ENCODE measurements around the gene GLRX.
"Not testable (repeated sequence)": the region's sequence is repeated elsewhere in the genome, so short reads cannot be mapped to it uniquely, and the experiment has no call there.

Gene GLRX

GRCh38 chr5:95822542-95823181, at the start of gene GLRX:
TSS of gene GLRX (minus strand) at chr5:95822726. CDS start at chr5:95822662, 64 bp downstream.
- Histone ChIP-seq H3K36me3 (replicated peaks; ENCODE audit: insufficient read depth, low read length) (no peaks in the 10 kb centered on the region), H3K4me3 (ENCODE audit: low read length) (peak within 1 kb of the TSS; percentile 89), H2AFZ (ENCODE audit: low read length) (peak within 1 kb of the TSS; percentile 87), H3K9me2 (replicated peaks; ENCODE audit: insufficient read depth, low read length) (no peaks in the 10 kb centered on the region), H3K4me1 (ENCODE audit: low read length) (peaks cover 12% of the 10 kb centered on the region), H3K27ac (ENCODE audit: low read length) (peak within 1 kb of the TSS; percentile 91), H4K20me1 (ENCODE audit: insufficient read depth, low read length) (no peaks in the 10 kb centered on the region), H3K79me2 (ENCODE audit: low read length) (peaks cover 49% of the 10 kb centered on the region), H3K4me2 (ENCODE audit: low read depth, low read length) (peak within 1 kb of the TSS; percentile 83), H3K9me3 (replicated peaks; ENCODE audit: insufficient read depth, low read length) (no peaks in the 10 kb centered on the region), H3K9ac (ENCODE audit: low read length) (peak within 1 kb of the TSS; percentile 66), H3F3A (ENCODE audit: insufficient read depth, low read length) (peaks cover 31% of the 10 kb centered on the region), H3K27me3 (replicated peaks; ENCODE audit: insufficient read depth, low read length) (no peaks in the 10 kb centered on the region)
- no peak for TF ChIP-seq EZH2phosphoT487 (IDR thresholded peaks at IDR 0.05; ENCODE audit: low read length)
- DNase-seq, result peak; percentile 85

DNA sequence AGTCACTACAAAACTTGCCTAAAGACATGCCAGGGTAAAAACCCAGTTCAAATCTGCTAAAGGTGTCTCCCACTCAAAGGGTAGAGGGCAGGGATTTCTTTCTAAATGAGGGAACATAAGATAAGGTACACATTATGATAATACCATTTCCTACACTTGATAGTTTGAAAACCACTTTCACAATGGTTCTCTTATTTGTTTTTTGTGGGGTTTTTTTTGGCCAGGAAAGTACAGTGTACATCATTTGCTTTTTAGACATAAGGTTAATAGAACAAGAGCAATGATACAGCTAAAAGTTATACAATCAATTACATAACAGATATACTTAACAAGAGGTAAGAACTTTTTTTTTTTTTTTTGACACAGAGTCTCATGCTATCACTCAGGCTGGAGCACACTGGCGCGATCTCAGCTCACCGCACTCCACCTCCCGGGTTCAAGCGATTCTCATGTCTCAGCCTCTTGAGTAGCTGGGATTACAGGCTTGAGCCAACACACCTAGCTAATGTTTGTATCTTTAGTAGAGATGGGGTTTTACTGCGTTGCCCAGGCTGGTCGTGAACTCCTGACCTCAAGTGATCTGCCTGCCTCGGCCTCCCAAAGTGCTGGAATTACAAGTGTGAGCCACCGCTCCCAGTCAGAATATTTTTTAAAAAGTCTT, 48.8 kb upstream of the GLRX start:
- Histone ChIP-seq H3K27ac (ENCODE audit: low read length) (peak overlapping the region; percentile 78; the same call in 1 of the 2 replicates), H3K9me2 (replicated peaks; ENCODE audit: insufficient read depth, low read length) (no peaks in the 10 kb centered on the region), H3K9ac (ENCODE audit: low read length) (no peak overlapping the region), H3K27me3 (replicated peaks; ENCODE audit: insufficient read depth, low read length) (no peaks in the 10 kb centered on the region), H3K79me2 (ENCODE audit: low read length) (no peaks in the 10 kb centered on the region), H3K9me3 (replicated peaks; ENCODE audit: insufficient read depth, low read length) (no peaks in the 10 kb centered on the region), H3K36me3 (replicated peaks; ENCODE audit: insufficient read depth, low read length) (no peaks in the 10 kb centered on the region), H2AFZ (ENCODE audit: low read length) (peak overlapping the region; percentile 68; the same call in 1 of the 2 replicates), H3K4me2 (ENCODE audit: low read depth, low read length) (no peak overlapping the region), H3K4me1 (ENCODE audit: low read length) (peaks cover 22% of the 10 kb centered on the region), H3K4me3 (ENCODE audit: low read length) (no peak overlapping the region), H3F3A (ENCODE audit: insufficient read depth, low read length) (peaks cover 27% of the 10 kb centered on the region), H4K20me1 (ENCODE audit: insufficient read depth, low read length) (no peaks in the 10 kb centered on the region)
- TF ChIP-seq EZH2phosphoT487 (IDR thresholded peaks at IDR 0.05; ENCODE audit: low read length) (no peak), EZH2 (optimal IDR thresholded peaks at IDR 0.05; ENCODE audit: low read depth, low read length) (no peak)
- TF ChIP-seq, protein P1, sequence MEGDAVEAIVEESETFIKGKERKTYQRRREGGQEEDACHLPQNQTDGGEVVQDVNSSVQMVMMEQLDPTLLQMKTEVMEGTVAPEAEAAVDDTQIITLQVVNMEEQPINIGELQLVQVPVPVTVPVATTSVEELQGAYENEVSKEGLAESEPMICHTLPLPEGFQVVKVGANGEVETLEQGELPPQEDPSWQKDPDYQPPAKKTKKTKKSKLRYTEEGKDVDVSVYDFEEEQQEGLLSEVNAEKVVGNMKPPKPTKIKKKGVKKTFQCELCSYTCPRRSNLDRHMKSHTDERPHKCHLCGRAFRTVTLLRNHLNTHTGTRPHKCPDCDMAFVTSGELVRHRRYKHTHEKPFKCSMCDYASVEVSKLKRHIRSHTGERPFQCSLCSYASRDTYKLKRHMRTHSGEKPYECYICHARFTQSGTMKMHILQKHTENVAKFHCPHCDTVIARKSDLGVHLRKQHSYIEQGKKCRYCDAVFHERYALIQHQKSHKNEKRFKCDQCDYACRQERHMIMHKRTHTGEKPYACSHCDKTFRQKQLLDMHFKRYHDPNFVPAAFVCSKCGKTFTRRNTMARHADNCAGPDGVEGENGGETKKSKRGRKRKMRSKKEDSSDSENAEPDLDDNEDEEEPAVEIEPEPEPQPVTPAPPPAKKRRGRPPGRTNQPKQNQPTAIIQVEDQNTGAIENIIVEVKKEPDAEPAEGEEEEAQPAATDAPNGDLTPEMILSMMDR (IDR thresholded peaks at IDR 0.05; ENCODE audit: low read length), result no peak
- no peak for DNase-seq

GRCh38 chr5:95870105-95870672, 47.7 kb upstream of the GLRX start:
- H3K4me1 ChIP-seq (ENCODE audit: low read length), result peaks cover 22% of the 10 kb centered on the region
- peak overlapping the region; percentile 78 for H3K27ac ChIP-seq (ENCODE audit: low read length)
- H3F3A ChIP-seq (ENCODE audit: insufficient read depth, low read length), result peaks cover 27% of the 10 kb centered on the region
- H3K27me3 ChIP-seq (replicated peaks; ENCODE audit: insufficient read depth, low read length), result no peaks in the 10 kb centered on the region
- no peak for TF ChIP-seq EZH2 (optimal IDR thresholded peaks at IDR 0.05; ENCODE audit: low read depth, low read length)
- TF ChIP-seq, protein P1 (IDR thresholded peaks at IDR 0.05; ENCODE audit: low read length), result no peak
- no peaks in the 10 kb centered on the region for H4K20me1 ChIP-seq (ENCODE audit: insufficient read depth, low read length)
- peak overlapping the region; percentile 48 for H3K4me2 ChIP-seq (ENCODE audit: low read depth, low read length)
- peak; percentile 58 for DNase-seq
- peak overlapping the region; percentile 24; the same call in 1 of the 2 replicates for H3K4me3 ChIP-seq (ENCODE audit: low read length)
- no peaks in the 10 kb centered on the region for H3K9me3 ChIP-seq (replicated peaks; ENCODE audit: insufficient read depth, low read length)
- no peaks in the 10 kb centered on the region for H3K9me2 ChIP-seq (replicated peaks; ENCODE audit: insufficient read depth, low read length)
- H3K9ac ChIP-seq (ENCODE audit: low read length), result peak overlapping the region; percentile 46
- no peaks in the 10 kb centered on the region for H3K79me2 ChIP-seq (ENCODE audit: low read length)
- no peaks in the 10 kb centered on the region for H3K36me3 ChIP-seq (replicated peaks; ENCODE audit: insufficient read depth, low read length)
- H2AFZ ChIP-seq (ENCODE audit: low read length), result peak overlapping the region; percentile 68

DNA sequence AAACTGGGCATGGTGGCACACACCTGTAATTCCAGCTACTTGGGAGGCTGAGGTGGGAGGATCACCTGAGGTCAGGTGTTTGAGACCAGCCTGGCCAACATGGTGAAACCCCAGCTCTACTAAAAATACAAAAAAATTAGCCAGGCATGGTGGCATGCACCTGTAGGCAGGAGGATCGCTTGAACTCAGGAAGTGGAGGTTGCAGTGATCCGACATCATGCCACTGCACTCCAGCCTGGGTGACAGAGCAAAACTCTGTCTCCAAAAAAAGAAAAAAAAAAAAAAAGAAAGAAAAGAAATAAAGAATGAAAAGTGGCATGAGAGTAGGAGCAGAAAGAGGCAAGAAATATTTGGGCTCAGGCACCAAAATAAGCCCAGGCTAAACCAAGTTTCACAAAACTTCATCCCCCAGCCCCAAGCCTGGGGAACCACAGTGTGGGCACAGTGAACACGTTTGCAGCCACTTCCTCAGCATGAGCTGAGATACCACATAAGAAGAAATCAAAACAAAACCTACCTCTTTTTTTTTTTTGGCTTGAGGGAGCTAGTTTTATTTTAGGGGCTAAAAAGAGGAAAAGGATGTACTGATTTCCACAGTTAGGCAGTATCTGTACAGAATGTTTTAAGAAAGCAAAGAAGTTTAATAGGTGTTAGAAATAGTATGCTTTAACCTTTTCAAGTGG, 46.8 kb upstream of the GLRX start:
- H3K9me3 ChIP-seq (replicated peaks; ENCODE audit: insufficient read depth, low read length); H3K27me3 ChIP-seq (replicated peaks; ENCODE audit: insufficient read depth, low read length); H3K36me3 ChIP-seq (replicated peaks; ENCODE audit: insufficient read depth, low read length); H4K20me1 ChIP-seq (ENCODE audit: insufficient read depth, low read length); H3K9me2 ChIP-seq (replicated peaks; ENCODE audit: insufficient read depth, low read length); H3K79me2 ChIP-seq (ENCODE audit: low read length); H3K4me3 ChIP-seq (ENCODE audit: low read length): not testable (repeated sequence)
- H3F3A ChIP-seq (ENCODE audit: insufficient read depth, low read length), result peaks cover 27% of the 10 kb centered on the region
- peak overlapping the region; percentile 42; the same call in 1 of the 2 replicates for H2AFZ ChIP-seq (ENCODE audit: low read length)
- H3K4me2 ChIP-seq (ENCODE audit: low read depth, low read length), result peak overlapping the region; percentile 48
- H3K9ac ChIP-seq (ENCODE audit: low read length), result peak overlapping the region; percentile 29; the same call in 1 of the 2 replicates
- H3K27ac ChIP-seq (ENCODE audit: low read length), result peak overlapping the region; percentile 78
- H3K4me1 ChIP-seq (ENCODE audit: low read length), result peaks cover 22% of the 10 kb centered on the region
- peak; percentile 86 for DNase-seq

Data from MM.1S (cell line).